PC-3 (cell line): ENCODE results near the gene NDUFAF2. TPM values are rescaled to one million over a fixed set of nuclear protein-coding genes. Genes with fewer than 3 reads are reported as not detected.

ENCODE experiments used
- ATAC-seq: fragments of 200-7000 bp; cut with Tn5 transposase; 2 replicates; pipeline ENCODE4 v1.9.1; 2020; ENCODE audit warnings: mild to moderate bottlenecking, moderate library complexity
- BruUV-seq: library from RNA; stranded (reverse); fragments of 400-500 nt; replicated peaks from 2 replicates; lab custom pipeline; 2021; lab: Mats Ljungman, UMichigan
- CTCF ChIA-PET: fragments of 300-600 bp; sonication (Branson Sonifier 250); formaldehyde crosslinking; loops from one replicate; lab custom pipeline; 2022; ENCODE audit warnings: antibody characterized with exemption; lab: Charles Lee
- POLR2A ChIA-PET: fragments of 300-600 bp; sonication (Branson Sonifier 250); formaldehyde crosslinking; loops from one replicate; lab custom pipeline; 2022; ENCODE audit warnings: antibody characterized with exemption; ENCODE audit not compliant: unreplicated experiment; lab: Charles Lee
- DNase-seq: peaks from one replicate; pipeline ENCODE4 v3.0.0-alpha.2; 2015
- H2AFZ ChIP-seq: fragments of 300-600 bp; sonication (generic); 2 replicates; pipeline ENCODE4 v1.6.0; 2016; ENCODE audit warnings: antibody characterized with exemption, low read length
- H3F3A ChIP-seq: fragments of 300-600 bp; sonication (generic); one replicate; pipeline ENCODE4 v1.6.0; 2017; ENCODE audit warnings: antibody characterized with exemption, low read length, control low read depth, mild to moderate bottlenecking; ENCODE audit not compliant: unreplicated experiment
- H3K27ac ChIP-seq: fragments of 300-600 bp; sonication (generic); 2 replicates; pipeline ENCODE4 v1.5.1; 2016; ENCODE audit warnings: mild to moderate bottlenecking, low read length
- H3K27me3 ChIP-seq: fragments of 300-600 bp; sonication (generic); 2 replicates; pipeline ENCODE4 v1.6.1; 2016; ENCODE audit warnings: low read length, mixed read lengths
- H3K36me3 ChIP-seq: fragments of 300-600 bp; sonication (generic); 2 replicates; pipeline ENCODE4 v1.6.1; 2016; ENCODE audit warnings: low read depth, mixed run types, low read length, mixed read lengths
- H3K4me1 ChIP-seq: fragments of 300-600 bp; sonication (generic); 2 replicates; pipeline ENCODE4 v1.5.1; 2016; ENCODE audit warnings: low read length; ENCODE audit not compliant: insufficient read depth
- H3K4me2 ChIP-seq: fragments of 300-600 bp; sonication (generic); 2 replicates; pipeline ENCODE4 v1.6.0; 2016; ENCODE audit warnings: low read length
- H3K4me3 ChIP-seq: fragments of 300-600 bp; sonication (generic); 2 replicates; pipeline ENCODE4 v1.5.1; 2016; ENCODE audit warnings: mild to moderate bottlenecking, low read length, mixed read lengths
- H3K79me2 ChIP-seq: fragments of 300-600 bp; sonication (generic); 2 replicates; pipeline ENCODE4 v1.6.1; 2017; ENCODE audit warnings: low read length, mixed read lengths
- H3K9ac ChIP-seq: fragments of 300-600 bp; sonication (generic); 2 replicates; pipeline ENCODE4 v1.6.0; 2016; ENCODE audit warnings: mild to moderate bottlenecking, low read length
- H3K9me2 ChIP-seq: fragments of 300-600 bp; sonication (generic); replicated peaks from 2 replicates; pipeline ENCODE4 v1.6.1; 2016; ENCODE audit warnings: mixed run types, low read length, mixed read lengths
- H3K9me3 ChIP-seq: fragments of 300-600 bp; sonication (generic); 2 replicates; pipeline ENCODE4 v1.6.1; 2016; ENCODE audit warnings: low read length, mixed read lengths
- H4K20me1 ChIP-seq: fragments of 300-600 bp; sonication (generic); 2 replicates; pipeline ENCODE4 v1.6.1; 2016; ENCODE audit warnings: low read length, mixed read lengths
- CTCF ChIP-seq: fragments of 300-600 bp; sonication (generic); conservative IDR thresholded peaks from 2 replicates; pipeline ENCODE4 v1.5.1; 2017; ENCODE audit warnings: antibody characterized with exemption, low read depth, mild to moderate bottlenecking, low read length
- EZH2 ChIP-seq: fragments of 300-600 bp; sonication (generic); IDR thresholded peaks from one replicate; pipeline ENCODE4 v1.6.1; 2017; ENCODE audit warnings: antibody characterized with exemption, mild to moderate bottlenecking, low read length; ENCODE audit not compliant: unreplicated experiment
- EZH2phosphoT487 ChIP-seq: fragments of 300-600 bp; sonication (generic); IDR thresholded peaks from 2 replicates; pipeline ENCODE4 v1.6.1; 2018; ENCODE audit warnings: mild to moderate bottlenecking, antibody characterized with exemption, low read length, borderline replicate concordance
- intact Hi-C: fragments of 100-400 bp; cut with micrococcal nuclease; formaldehyde crosslinking; loops from 2 replicates; pipeline ENCODE4 v1.9.0; 2023
- total RNA-seq: library from RNA; depleted of rRNA; stranded (reverse); fragments of >200 nt; gene quantifications from 2 replicates; pipeline ENCODE4 v1.2.3, GENCODE V29; 2014

The NDUFAF2 gene
- total RNA-seq, 1 experiment from 2014 or later, result 41.9 TPM

GRCh38 chr5:61048534-61048933 lies 103.5 kb downstream of the NDUFAF2 start:
- no peak overlapping the region for H3K9ac ChIP-seq
- H3K27ac ChIP-seq, result peak overlapping the region; percentile 57
- no peaks in the 10 kb centered on the region for H3F3A ChIP-seq
- H3K9me3 ChIP-seq, result no peaks in the 10 kb centered on the region
- ChIA-PET CTCF (no interaction called here), POLR2A (no interaction called here)
- ATAC-seq (peak; percentile 68), DNase-seq (peak; percentile 83)
- no peak overlapping the region for H2AFZ ChIP-seq
- no peaks in the 10 kb centered on the region for H3K9me2 ChIP-seq
- H3K4me3 ChIP-seq, result no peak overlapping the region
- no peaks in the 10 kb centered on the region for H3K27me3 ChIP-seq
- peaks cover 4% of the 10 kb centered on the region; the same call in 1 of the 2 replicates for H3K36me3 ChIP-seq
- peaks cover 45% of the 10 kb centered on the region for H3K4me1 ChIP-seq
- intact Hi-C loops, result loop anchor here (2.0 kb wide), 1 partner anchor 90 kb away; no protein-coding TSS in a partner anchor
- no peaks in the 10 kb centered on the region for H4K20me1 ChIP-seq
- no TSS peak for BruUV-seq
- peaks cover 22% of the 10 kb centered on the region for H3K79me2 ChIP-seq
- H3K4me2 ChIP-seq, result peak overlapping the region; percentile 34
- TF ChIP-seq CTCF (no peak), EZH2phosphoT487 (no peak), EZH2 (no peak)

- Histone ChIP-seq H3F3A (no peaks in the 10 kb centered on the region), H3K9me2 (no peaks in the 10 kb centered on the region), H3K4me3 (no peak overlapping the region), H3K27ac (no peak overlapping the region), H3K4me1 (peaks cover 53% of the 10 kb centered on the region), H3K79me2 (peaks cover 18% of the 10 kb centered on the region), H4K20me1 (no peaks in the 10 kb centered on the region), H3K36me3 (no peaks in the 10 kb centered on the region), H3K4me2 (no peak overlapping the region), H2AFZ (no peak overlapping the region), H3K9me3 (no peaks in the 10 kb centered on the region), H3K27me3 (no peaks in the 10 kb centered on the region), H3K9ac (no peak overlapping the region)
- TF ChIP-seq CTCF (no peak), EZH2 (no peak), EZH2phosphoT487 (no peak)
- ATAC-seq (no peak), DNase-seq (no peak)
- POLR2A ChIA-PET, result no interaction called here
- CTCF ChIA-PET, result no interaction called here
- intact Hi-C loops, result loop anchor here (10.0 kb wide), 1 partner anchor 605 kb away; no protein-coding TSS in a partner anchor
- BruUV-seq, result no TSS peak
Measured at GRCh38 chr5:61050292-61050691, 105.3 kb downstream of the NDUFAF2 start.

- H3K9me3 ChIP-seq, result no peaks in the 10 kb centered on the region
- H4K20me1 ChIP-seq, result no peaks in the 10 kb centered on the region
- no peak overlapping the region for H2AFZ ChIP-seq
- H3K4me3 ChIP-seq, result no peak overlapping the region
- TF ChIP-seq CTCF (no peak), EZH2 (no peak), EZH2phosphoT487 (no peak)
- peaks cover 18% of the 10 kb centered on the region for H3K79me2 ChIP-seq
- DNase-seq, result peak; percentile 70
- no peaks in the 10 kb centered on the region for H3K9me2 ChIP-seq
- H3K27ac ChIP-seq, result peak overlapping the region; percentile 57
- peak overlapping the region; percentile 66 for H3K4me2 ChIP-seq
- ChIA-PET CTCF (no interaction called here), POLR2A (no interaction called here)
- no peak overlapping the region for H3K9ac ChIP-seq
- BruUV-seq, result no TSS peak
- peaks cover 53% of the 10 kb centered on the region for H3K4me1 ChIP-seq
- no peaks in the 10 kb centered on the region for H3K36me3 ChIP-seq
- peak; percentile 37 for ATAC-seq
- intact Hi-C loops, result loop anchor here (10.0 kb wide), 1 partner anchor 604 kb away; no protein-coding TSS in a partner anchor
- no peaks in the 10 kb centered on the region for H3K27me3 ChIP-seq
- H3F3A ChIP-seq, result no peaks in the 10 kb centered on the region
Measured at GRCh38 chr5:61051267-61051666, 106.3 kb downstream of the NDUFAF2 start.
